ENCODE results near the gene ACTL6B.

ACTL6B gene

DNA sequence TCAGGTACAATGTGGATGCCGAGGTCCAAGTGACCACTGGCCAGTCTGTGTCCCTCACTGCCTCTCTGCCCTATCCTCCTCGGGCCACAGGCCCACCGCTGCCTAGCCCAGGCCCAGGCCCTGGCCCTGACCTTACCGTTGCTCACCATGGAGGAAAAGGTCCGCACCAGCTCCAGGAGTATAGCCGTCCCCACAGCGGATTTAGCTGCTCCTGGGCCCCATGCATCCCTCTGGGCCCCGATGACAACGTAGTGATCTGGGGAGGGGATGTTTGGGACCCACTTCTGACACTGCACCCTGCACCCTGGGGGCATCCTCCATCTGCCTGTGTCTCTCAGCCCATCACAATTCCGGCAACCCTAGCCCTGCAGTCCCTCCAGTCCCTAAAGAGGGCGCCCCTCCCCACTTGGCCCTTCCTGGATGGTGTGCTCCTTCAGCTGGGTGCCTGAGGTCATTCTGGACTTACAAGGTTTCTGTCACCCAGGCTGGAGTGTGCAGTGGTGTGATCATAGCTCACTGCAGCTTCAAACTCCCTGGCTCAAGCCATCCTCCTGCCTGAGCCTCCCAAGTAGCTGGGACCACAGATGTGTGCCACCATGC lies 27.0 kb downstream of the ACTL6B start:
- peaks cover 60% of the 10 kb centered on the region for H3K4me1 Mint-ChIP-seq
- H3K27ac Mint-ChIP-seq: peak overlapping the region; percentile 68
- peak in 1 of 2 donors; percentile 65 for DNase-seq (ENCODE audit: low spot score in 2 of 2)
- no peak overlapping the region for H3K4me3 Mint-ChIP-seq
- ATAC-seq: no peak
- no peaks in the 10 kb centered on the region for H3K9me3 Mint-ChIP-seq
- H3K36me3 Mint-ChIP-seq: peaks cover 6% of the 10 kb centered on the region

- H3K4me1 Mint-ChIP-seq: peaks cover 47% of the 10 kb centered on the region
- peak overlapping the region; percentile 74 for H3K4me3 Mint-ChIP-seq
- no peaks in the 10 kb centered on the region for H3K36me3 Mint-ChIP-seq
- DNase-seq (ENCODE audit: low spot score in 2 of 2): no peak
- H3K9me3 Mint-ChIP-seq: no peaks in the 10 kb centered on the region
- ATAC-seq: no peak
- peak overlapping the region; percentile 91 for H3K27ac Mint-ChIP-seq
Measured at GRCh38 chr7:100627238-100627549, 29.1 kb downstream of the ACTL6B start.

DNA sequence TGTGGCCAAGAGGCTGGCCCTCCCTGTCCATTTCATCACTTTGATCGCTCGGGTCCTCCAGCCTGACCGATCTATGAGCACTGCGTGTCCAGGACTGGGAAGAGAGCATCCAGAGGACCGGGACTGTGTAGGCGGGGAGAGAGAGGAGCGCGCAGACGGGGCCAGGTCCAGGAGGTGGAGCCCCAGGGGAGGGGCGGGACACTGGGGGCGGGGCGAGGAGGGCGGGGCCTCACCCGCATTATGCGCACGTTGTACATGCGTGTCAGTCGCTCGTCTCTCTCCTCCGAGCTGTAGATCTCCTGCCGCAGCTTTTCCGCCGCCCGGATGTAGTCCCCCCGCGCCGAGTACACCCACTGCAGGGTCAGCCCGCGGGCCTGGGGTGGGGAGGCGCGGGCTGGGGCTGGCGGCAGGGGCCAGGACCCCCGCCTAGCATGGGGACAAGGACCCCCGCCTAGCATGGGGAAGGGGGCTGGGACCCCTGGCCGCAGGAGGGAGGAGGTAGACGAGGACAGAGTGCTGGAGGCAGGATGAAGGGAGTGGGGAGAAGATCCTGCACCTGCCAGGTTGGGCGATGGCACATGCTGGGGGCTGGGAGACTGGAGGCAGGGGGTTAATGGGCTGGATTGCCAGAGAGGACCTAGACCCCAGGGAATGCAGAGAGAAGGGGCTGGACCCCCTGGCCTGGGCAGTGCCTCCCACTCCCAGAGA lies 29.6 kb downstream of the ACTL6B start:
- DNase-seq (ENCODE audit: low spot score in 2 of 2): peak; percentile 62 to 86
- peak overlapping the region; percentile 91 for H3K27ac Mint-ChIP-seq
- no peaks in the 10 kb centered on the region for H3K9me3 Mint-ChIP-seq
- H3K36me3 Mint-ChIP-seq: no peaks in the 10 kb centered on the region
- H3K4me3 Mint-ChIP-seq: peak overlapping the region; percentile 74
- H3K4me1 Mint-ChIP-seq: peaks cover 45% of the 10 kb centered on the region
- ATAC-seq: peak; percentile 95

GRCh38 chr7:100626055-100626454 lies 30.2 kb downstream of the ACTL6B start:
- Mint-ChIP-seq H3K4me1 (peaks cover 45% of the 10 kb centered on the region), H3K27ac (peak overlapping the region; percentile 91), H3K4me3 (peak overlapping the region; percentile 74), H3K9me3 (no peaks in the 10 kb centered on the region), H3K36me3 (no peaks in the 10 kb centered on the region)
- ATAC-seq: no peak
- DNase-seq (ENCODE audit: low spot score in 2 of 2): no peak

DNA sequence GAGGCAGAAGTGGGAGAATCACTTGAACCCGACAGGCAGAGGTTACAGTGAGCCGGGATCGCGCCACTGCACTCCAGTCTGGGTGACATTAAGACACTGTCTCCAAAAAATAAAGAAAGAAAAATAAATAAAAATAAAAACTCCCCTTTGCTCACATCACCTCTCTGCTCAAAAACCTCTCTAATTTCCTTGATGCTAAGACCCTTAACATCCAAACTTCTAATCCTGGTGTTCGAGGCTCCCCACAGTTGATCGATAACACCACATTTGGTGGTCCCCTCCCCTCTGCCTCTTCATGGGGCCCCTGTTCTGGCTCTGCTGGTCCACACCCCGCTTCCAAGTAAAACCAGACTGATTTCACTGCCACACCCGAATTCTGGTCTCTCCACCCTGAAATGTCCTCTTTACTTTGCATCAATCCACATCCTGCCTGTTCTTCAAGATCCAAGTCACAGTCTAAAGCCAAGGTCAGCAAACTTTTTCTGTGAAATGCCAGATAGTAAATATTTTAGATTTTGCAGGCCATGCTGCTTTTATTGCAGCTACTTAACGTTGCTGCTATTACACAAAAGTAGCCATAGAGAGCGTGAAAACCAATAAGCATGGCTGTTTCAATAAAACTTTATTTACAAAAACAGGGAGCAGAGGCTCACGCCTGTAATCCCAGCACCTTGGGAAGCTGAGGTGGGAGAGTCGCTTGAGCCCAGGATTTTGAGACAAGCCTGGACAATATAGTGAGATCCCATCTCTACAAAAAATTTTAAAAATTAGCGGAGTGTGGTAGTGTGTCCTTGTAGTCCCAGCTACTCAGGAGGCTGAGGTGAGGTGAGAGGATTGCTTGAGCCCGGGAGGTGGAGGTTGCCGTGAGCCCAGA lies 32.1 kb downstream of the ACTL6B start:
- no peaks in the 10 kb centered on the region for H3K9me3 Mint-ChIP-seq
- H3K36me3 Mint-ChIP-seq: no peaks in the 10 kb centered on the region
- ATAC-seq (no peak), DNase-seq (ENCODE audit: low spot score in 2 of 2) (no peak)
- peak overlapping the region; percentile 41 for H3K27ac Mint-ChIP-seq
- no peak overlapping the region for H3K4me3 Mint-ChIP-seq
- peaks cover 33% of the 10 kb centered on the region for H3K4me1 Mint-ChIP-seq

- Mint-ChIP-seq H3K4me1 (peaks cover 14% of the 10 kb centered on the region), H3K27ac (no peak overlapping the region), H3K9me3 (no peaks in the 10 kb centered on the region), H3K36me3 (no peaks in the 10 kb centered on the region), H3K4me3 (no peak overlapping the region)
- no peak for ATAC-seq
- DNase-seq (ENCODE audit: low spot score in 2 of 2): no peak
Measured at GRCh38 chr7:100621554-100621953, 34.7 kb downstream of the ACTL6B start.

DNA sequence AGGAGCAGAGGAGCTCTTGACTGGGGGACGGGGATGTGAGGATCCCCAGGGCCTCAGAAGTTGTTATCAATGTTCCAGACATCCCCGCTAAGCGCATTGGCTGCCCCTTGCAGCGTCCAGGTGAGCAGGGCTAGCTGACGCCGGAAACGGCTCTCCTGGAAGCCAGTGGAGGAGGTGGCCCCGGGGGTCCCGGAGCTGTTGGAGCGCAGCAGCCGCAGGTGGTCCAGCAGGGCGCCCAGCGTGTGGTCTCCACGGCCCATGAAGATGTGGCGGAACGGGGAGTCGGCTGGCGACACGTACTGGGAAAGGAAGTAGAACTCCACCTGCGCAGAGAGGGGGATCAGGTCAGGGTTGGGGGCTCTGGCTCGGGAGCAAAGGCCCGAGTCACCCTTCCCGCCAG lies 35.4 kb downstream of the ACTL6B start:
- Mint-ChIP-seq H3K27ac (peak overlapping the region; percentile 14), H3K36me3 (no peaks in the 10 kb centered on the region), H3K4me1 (peaks cover 6% of the 10 kb centered on the region), H3K4me3 (no peak overlapping the region), H3K9me3 (no peaks in the 10 kb centered on the region)
- DNase-seq (ENCODE audit: low spot score in 2 of 2) (no peak), ATAC-seq (no peak)

DNA sequence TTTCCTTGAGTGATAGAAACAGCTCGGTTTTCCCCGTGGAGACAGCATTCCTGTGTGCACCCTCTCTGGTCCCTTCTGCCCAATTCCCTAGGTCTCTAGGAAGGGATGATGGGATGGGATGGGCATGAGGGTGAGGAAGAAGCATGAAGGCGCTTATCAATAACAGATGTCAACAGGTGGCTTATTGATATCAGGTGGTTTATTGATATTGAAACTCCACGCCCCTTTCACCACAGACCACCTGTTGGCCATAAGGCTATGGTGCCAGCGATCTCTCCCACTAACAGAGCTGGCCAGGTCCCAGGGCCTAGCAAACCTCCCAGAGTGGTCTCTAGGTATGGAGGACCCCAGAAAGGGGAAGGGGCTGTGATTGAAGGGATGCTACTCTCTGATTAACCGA lies 36.0 kb downstream of the ACTL6B start:
- no peaks in the 10 kb centered on the region for H3K9me3 Mint-ChIP-seq
- no peak for ATAC-seq
- H3K27ac Mint-ChIP-seq: peak overlapping the region; percentile 14

GRCh38 chr7:100614308-100614861 lies 41.9 kb downstream of the ACTL6B start:
- no peak for ATAC-seq
- DNase-seq (ENCODE audit: low spot score in 2 of 2): no peak
- H3K4me1 Mint-ChIP-seq: peaks cover 27% of the 10 kb centered on the region
- peaks cover 27% of the 10 kb centered on the region for H3K36me3 Mint-ChIP-seq
- peak overlapping the region; percentile 2 for H3K27ac Mint-ChIP-seq
- peak overlapping the region; percentile 94 for H3K4me3 Mint-ChIP-seq
- H3K9me3 Mint-ChIP-seq: no peaks in the 10 kb centered on the region

More for the DNA sequence above, 36.0 kb downstream of the ACTL6B start:
- Mint-ChIP-seq H3K4me3 (no peak overlapping the region), H3K4me1 (peaks cover under 1% of the 10 kb centered on the region), H3K36me3 (no peaks in the 10 kb centered on the region)
- DNase-seq (ENCODE audit: low spot score in 2 of 2): no peak

DNA sequence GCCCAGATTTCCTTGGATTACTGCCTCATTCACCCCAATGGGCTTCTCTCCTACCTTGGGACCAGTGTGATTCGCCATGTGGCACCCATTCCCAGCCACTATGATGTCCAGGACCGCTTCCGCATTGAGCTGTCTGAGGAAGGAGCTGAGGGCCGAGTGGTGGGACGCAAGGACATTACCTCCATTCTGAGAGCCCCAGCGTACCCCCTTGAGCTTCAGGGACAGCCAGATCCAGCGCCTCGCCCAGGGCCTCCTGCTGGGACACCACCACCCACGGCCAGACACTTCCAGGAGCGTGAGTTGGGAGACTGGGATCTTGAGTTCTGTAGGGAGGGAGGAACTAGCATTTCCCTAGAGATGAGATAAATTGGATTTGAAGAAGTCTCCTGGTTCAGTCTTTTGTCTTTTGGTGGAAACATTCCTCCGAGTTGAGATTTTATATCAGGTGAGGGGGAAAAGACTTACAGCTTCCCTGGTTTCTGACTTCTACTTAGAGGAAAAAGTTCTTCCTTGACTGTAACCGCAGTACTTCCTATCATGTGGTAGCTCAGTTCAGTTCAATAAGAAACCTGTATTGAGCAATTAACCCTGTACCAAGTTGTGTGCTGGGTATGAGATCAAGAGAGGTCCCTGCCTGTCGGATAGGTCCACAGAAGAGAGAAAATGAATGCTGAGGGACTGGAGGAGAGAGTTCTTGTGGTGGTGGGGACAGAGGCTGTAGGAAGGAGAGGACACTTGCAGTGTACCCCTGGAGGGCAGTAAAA lies 42.7 kb downstream of the ACTL6B start:
- peak overlapping the region; percentile 94 for H3K4me3 Mint-ChIP-seq
- H3K4me1 Mint-ChIP-seq: peaks cover 27% of the 10 kb centered on the region
- ATAC-seq (no peak), DNase-seq (ENCODE audit: low spot score in 2 of 2) (no peak)
- H3K9me3 Mint-ChIP-seq: no peaks in the 10 kb centered on the region
- H3K36me3 Mint-ChIP-seq: peaks cover 27% of the 10 kb centered on the region
- H3K27ac Mint-ChIP-seq: peak overlapping the region; percentile 2

- Mint-ChIP-seq H3K4me3 (peak overlapping the region; percentile 94), H3K27ac (peak overlapping the region; percentile 98), H3K4me1 (peaks cover 27% of the 10 kb centered on the region), H3K36me3 (peaks cover 27% of the 10 kb centered on the region), H3K9me3 (no peaks in the 10 kb centered on the region)
- ATAC-seq (peak; percentile 2), DNase-seq (ENCODE audit: low spot score in 2 of 2) (no peak)
Measured at GRCh38 chr7:100612730-100613390, 43.4 kb downstream of the ACTL6B start.

- Mint-ChIP-seq H3K9me3 (no peaks in the 10 kb centered on the region), H3K4me3 (peak within 1 kb of the TSS; percentile 94), H3K36me3 (peaks cover 27% of the 10 kb centered on the region), H3K4me1 (peaks cover 34% of the 10 kb centered on the region), H3K27ac (peak within 1 kb of the TSS; percentile 98)
- DNase-seq (ENCODE audit: low spot score in 2 of 2): peak; percentile 96 to 99
- peak; percentile 95 for ATAC-seq
Measured at GRCh38 chr7:100611983-100612729, 44.1 kb downstream of the ACTL6B start, which contains the start of gene MOSPD3. MOSPD3 (plus strand) TSS chr7:100612540; CDS start chr7:100612792, 252 bp downstream.

- no peak for DNase-seq (ENCODE audit: low spot score in 2 of 2)
- H3K36me3 Mint-ChIP-seq: peaks cover 25% of the 10 kb centered on the region
- peaks cover 48% of the 10 kb centered on the region for H3K4me1 Mint-ChIP-seq
- H3K9me3 Mint-ChIP-seq: no peaks in the 10 kb centered on the region
- no peak for ATAC-seq
- H3K27ac Mint-ChIP-seq: no peak overlapping the region
- peak overlapping the region; percentile 94 for H3K4me3 Mint-ChIP-seq
Measured at GRCh38 chr7:100609958-100610357, 46.3 kb downstream of the ACTL6B start.

DNA sequence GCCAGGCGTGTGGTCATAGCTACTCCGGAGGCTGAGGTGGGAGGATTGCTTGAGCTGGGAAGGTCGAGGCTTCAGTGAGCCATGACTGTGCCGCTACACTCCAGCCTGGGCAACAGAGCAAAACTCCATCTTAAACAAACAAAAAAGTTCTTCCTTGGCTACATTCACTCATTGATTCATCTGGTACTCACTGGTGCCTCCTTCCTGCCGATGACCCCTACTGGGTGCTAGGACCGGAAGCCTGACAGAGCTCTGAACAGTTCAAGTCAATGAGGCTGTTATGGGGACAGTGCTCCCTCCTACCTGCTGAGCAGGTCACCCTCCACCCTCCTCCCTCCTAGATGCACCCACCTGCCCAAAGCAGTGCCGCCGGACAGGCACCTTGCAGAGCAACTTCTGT lies 49.1 kb downstream of the ACTL6B start:
- peak overlapping the region; percentile 12 for H3K27ac Mint-ChIP-seq
- H3K4me1 Mint-ChIP-seq: peaks cover 37% of the 10 kb centered on the region
- peaks cover 6% of the 10 kb centered on the region for H3K36me3 Mint-ChIP-seq
- H3K9me3 Mint-ChIP-seq: no peaks in the 10 kb centered on the region
- no peak for ATAC-seq
- peak overlapping the region; percentile 4 for H3K4me3 Mint-ChIP-seq
- no peak for DNase-seq (ENCODE audit: low spot score in 2 of 2)
